NCI-H526 (cell line): Measurements from ENCODE around the gene IGSF21.

Experiments
- DNase-seq, 2 experiments: peaks; one replicate each; lab custom pipeline; 2025; lab: John Stamatoyannopoulos, UW

Gene IGSF21

DNA sequence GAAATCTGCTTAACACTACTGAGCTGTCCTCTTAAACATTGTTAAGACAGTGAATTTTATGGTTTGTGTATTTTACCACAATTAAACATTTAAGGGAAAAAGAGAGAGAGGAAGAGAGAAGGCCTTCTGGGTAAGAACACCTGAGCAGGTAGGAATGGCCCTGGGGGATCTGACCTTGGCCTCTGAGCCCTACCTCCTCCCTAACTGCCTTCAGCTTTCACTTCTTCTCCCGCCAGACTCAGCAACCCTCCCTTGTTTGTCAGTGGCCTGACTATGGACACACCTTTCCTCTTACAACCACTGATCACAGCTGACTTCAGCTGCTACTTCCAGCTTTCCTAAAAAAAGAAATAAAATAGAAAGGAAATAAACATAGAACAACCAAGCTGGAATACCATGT is 13.5 kb upstream of the IGSF21 start:
- no peak for DNase-seq

GRCh38 chr1:18097206-18097605 is 10.4 kb upstream of the IGSF21 start:
- no peak for DNase-seq

DNA sequence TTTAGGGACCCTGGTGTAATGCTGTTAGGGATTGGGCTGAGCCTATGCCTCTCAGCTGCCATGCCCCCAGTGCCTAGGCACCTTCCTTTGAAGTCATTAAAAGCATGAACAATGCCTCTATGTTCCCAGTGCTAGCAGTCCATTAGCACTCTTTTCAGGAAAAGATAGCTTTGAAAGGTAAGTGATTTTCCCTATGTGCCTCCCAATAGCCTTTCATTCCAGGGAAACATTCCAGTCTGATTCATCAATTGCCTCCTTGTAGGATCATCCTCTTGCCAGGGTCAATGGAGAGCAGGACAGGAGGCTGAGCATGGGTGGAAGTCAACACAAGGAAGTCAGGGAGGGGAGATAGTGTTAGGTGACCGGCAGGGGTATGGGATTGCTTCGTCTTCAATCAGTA is 8.6 kb upstream of the IGSF21 start:
- DNase-seq = no peak

- DNase-seq = no peak
Observed at GRCh38 chr1:18100060-18100459, 7.5 kb upstream of the IGSF21 start.

DNA sequence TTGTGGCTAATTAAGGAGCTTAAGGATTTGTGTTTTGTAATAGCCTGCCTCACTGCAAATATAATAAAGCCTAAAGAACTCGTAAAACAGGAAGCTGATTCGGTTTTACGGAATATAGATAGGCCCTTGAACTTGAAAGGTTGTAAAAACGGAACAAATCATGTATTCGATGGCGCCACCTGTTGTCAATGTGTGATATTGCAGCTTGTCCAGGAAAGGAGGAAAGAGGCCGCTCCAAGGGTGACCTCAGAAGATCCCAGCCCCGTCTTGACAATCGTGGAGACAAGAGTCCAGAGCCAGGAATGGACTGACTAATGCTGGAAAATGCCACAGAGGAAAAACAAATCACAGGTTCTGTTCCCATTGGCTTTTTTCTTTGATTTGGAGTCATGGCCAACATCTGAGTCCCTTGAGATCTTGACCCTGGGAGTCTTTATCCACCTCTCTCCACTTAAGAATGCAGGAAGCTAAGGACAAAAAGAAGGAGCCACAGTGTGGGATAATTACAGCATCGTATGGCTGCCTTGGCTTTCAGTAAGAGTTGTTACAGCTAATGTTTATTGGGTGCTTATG is 7.0 kb upstream of the IGSF21 start:
- peak; percentile 47 to 73 for DNase-seq

GRCh38 chr1:18101508-18101907 is 6.1 kb upstream of the IGSF21 start:
- DNase-seq = no peak

GRCh38 chr1:18103788-18104421 is 3.7 kb upstream of the IGSF21 start:
- no peak for DNase-seq

DNA sequence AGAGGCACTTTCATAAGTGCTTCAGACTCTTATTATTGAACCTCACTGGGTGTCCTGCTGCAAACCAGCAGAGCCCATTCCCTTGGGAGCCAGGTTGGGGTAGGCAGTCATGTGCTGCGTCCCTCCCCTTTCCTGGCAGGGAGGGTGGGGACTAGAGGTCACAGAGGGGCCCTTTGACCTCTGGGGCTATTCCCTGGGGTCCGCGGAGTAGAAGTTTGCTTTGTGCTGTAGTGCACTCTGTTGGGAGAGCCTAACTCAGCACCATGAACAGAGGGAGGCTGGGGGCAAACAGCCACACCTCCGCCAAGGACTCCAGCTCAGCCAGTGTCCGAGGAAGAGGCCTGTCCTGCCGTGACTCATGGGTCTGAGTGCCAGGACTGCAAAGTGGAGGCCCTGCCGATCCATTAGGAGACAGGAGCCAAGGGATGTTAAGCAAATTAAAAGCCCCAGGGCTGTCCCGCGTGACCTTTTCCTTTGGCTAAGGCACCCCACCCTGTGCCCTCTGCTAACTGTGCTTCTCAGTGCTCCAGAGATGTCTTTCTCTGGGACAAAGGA is 3.0 kb upstream of the IGSF21 start:
- DNase-seq = peak in 1 of 2 experiments; percentile 10

DNA sequence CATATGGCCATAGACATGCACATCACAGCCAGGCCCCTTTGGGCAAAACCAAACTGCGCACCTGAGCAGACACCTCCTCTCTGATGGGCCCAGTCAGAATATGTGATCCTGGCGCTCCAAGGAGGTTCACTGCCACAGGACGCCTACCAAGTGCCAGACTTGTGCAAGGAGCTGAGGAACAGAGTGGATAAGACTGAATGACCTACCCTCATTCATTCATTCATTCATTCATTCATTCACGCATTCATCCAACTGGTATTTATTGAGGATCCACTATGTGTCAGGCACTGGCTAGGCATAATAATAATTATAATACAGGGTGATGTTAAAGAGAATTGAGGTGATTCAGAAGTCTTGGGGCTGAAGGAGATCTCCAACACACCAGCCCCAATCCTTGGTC is 2.4 kb upstream of the IGSF21 start:
- DNase-seq = no peak

- peak in 1 of 2 experiments; percentile 63 for DNase-seq
Observed at GRCh38 chr1:18108299-18109057, 880 bp downstream of the IGSF21 start.

- DNase-seq = peak; percentile 53 to 79
Observed at GRCh38 chr1:18109058-18109755, 1.6 kb downstream of the IGSF21 start.

GRCh38 chr1:18109756-18110597 is 2.4 kb downstream of the IGSF21 start:
- DNase-seq = peak; percentile 72 to 86

DNA sequence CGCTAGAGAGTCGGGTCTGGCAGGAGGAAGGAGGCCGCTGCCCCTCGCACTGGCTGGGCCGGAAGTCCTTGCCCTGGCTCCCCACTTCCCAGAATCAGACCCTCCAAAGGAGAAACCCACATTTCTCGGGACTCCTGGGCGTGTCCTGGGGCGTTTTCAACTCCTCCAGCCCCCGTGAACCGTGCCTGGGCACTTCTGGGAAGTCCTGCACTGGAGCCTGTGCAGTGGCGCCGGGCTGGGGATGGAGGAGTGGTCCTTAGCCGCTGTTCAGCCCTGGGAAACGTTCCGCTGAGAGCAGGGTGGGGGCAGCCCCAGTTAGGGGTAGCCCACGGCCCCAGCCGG is 3.0 kb downstream of the IGSF21 start:
- no peak for DNase-seq

DNA sequence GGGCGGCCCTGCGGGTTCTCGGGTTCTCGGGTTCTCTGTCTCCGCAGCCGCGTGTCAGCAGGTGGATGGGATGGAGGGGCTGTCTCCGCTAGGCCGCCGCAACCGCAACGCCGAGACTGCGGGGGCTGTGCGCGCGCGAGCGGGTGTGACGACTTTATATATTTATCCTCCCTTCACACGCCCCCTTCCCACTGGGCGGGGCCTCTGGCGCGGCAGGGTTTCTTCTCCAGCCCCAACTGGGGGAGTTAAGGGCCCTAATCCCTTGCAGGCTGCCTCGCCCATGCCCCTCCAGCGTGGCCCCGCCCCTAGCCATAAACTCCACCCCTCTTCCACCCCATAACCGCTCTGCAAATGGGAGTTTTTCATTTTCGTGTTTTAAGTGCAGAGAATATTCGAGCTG is 3.4 kb downstream of the IGSF21 start:
- DNase-seq = no peak

DNA sequence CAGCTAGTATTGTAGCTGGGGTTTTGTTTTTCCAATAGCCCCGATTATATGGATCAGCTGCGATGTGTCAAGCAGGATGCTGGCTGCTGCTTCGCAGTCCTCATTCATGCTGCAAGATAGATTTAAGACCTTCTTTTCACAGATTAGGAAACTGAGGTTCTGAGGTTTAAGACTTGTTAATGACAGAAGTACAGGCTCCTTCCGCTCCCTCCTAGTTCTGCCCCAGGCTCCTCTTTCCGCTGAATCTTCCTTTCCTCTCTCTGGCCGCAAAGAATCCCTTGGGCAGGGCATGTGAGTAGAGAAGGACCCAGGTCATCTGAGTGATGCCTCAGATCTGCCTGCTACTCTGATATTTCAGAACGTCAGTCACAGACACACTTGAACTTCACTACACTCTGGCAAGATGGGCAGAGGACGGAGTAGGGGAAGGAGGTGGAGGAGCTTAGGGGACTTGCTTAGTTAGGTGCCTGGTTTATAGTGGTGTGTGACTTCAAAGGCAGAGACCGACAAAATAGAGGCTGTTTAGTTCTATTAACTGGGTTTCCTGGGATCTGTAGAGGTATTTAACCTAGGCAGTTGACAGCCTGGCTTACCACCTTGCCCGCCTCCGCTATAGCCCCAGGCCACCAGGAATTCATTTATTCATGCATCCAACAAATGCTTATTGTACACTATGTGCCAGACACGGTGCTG is 4.2 kb downstream of the IGSF21 start:
- no peak for DNase-seq

- DNase-seq = no peak
Observed at GRCh38 chr1:18112611-18113010, 5.0 kb downstream of the IGSF21 start.

GRCh38 chr1:18114726-18115410 is 7.3 kb downstream of the IGSF21 start:
- no peak for DNase-seq

GRCh38 chr1:18116777-18117176 is 9.2 kb downstream of the IGSF21 start:
- no peak for DNase-seq

- peak in 1 of 2 experiments; percentile 70 for DNase-seq
Observed at GRCh38 chr1:18118078-18118477, 10.5 kb downstream of the IGSF21 start.

- DNase-seq = peak in 1 of 2 experiments; percentile 70
Observed at GRCh38 chr1:18118491-18118890, 10.9 kb downstream of the IGSF21 start.
